Measurements from ENCODE around the gene MUTYH.
"Not testable (repeated sequence)": the region's sequence is repeated elsewhere in the genome, so short reads cannot be mapped to it uniquely, and the experiment has no call there.

GRCh38 chr1:45284858-45285257, 55.4 kb downstream of the MUTYH start:
- not testable (repeated sequence) for TF ChIP-seq POLR2A (IDR thresholded peaks at IDR 0.05; ENCODE audit: low read length); ZFP36 (IDR thresholded peaks at IDR 0.05; ENCODE audit: borderline replicate concordance, partially characterized antibody); CTCF (IDR thresholded peaks at IDR 0.05); EP300 (IDR thresholded peaks at IDR 0.05); POLR2AphosphoS2 (conservative IDR thresholded peaks at IDR 0.05; ENCODE audit: low read length); CHD4 (IDR thresholded peaks at IDR 0.05; ENCODE audit: borderline replicate concordance)

Data from A549 (cell line).